HG03571 (cell line): ENCODE results near the gene MBP.

Experiments
- ATAC-seq: cut with Tn5 transposase; IDR thresholded peaks from one replicate; pipeline ENCODE4 v1.9.1; 2021; ENCODE audit not compliant: unreplicated experiment

Gene MBP

DNA sequence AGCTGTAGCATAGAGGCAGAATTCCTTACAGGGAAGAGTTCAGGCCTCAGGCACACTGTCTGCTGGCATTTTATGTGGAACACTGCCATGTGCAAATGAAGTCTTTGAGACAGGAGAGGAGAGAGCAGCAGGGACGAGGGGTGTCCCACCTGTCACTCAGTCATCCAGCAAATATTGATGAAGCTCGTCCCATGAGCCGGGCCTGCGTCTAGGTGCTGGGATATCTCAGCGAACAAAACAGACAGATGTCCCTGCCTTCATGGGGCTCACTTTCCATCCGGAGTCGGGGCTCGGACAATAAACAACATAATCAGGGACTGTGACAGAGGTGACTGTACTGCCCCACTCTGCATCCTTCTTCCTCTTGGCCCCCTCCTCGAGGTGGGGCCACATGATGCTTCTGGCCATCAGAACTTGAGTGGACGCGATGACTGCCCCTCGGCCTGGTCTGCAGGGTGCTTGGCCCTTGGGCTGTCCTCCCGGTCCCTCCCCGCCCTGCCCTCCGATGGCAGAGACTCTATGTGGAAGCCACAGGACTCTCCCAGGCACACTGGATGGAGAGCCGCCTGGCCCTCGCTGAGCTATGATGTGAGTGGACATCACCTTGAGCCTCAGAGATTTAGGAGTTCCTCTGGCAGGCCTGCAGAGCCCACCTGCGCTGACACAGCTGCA, 78.8 kb downstream of the MBP start:
- no peak for ATAC-seq

DNA sequence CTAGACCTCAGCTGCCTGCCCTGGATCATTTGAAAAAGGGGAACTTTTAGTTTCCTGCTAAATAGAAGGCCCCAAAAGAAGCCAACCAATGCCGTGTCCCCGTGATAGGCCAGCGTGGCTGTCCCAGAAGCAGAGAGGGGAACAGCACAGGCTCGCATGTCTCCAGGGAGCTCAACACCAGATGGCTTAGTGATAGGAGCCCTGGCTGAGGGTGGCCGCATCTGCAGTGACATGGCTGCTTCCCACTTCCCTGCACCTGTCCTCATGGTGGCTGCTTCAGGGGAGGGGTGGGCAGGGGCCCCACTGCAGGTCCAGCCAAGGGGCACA, 79.6 kb downstream of the MBP start:
- ATAC-seq = peak; percentile 26

DNA sequence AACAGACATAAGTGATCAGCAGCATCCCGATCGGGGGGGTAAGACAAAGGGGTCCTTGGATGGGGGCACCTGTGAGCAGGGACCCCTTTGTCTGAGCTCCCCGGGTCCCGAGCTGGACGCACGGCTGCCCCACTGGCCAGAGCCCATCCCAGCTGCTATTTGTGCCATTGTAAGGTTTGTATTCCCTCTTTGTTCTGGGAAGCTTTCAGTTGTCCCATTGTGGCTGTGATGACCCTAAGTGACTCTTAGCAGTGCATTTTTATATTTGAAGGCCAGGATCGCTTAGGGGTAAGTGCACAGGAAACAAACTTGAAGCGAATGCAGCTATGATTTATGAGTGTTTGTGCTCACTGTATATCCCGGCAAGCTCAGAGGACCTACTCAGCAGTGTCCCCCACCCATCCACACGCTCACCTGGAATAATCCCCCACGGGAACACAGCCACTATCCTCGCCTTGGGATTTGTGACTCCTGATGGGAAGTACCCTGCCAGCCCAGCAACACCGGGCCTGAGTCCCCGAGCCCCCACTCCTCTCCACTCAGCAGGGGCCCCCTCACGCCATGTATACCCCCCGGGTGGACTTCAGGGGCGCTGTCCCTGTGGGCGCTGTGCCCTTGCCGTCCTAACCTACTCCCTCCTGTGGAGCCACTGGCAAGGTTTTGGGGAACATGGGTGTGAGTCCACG, 80.1 kb downstream of the MBP start:
- no peak for ATAC-seq

DNA sequence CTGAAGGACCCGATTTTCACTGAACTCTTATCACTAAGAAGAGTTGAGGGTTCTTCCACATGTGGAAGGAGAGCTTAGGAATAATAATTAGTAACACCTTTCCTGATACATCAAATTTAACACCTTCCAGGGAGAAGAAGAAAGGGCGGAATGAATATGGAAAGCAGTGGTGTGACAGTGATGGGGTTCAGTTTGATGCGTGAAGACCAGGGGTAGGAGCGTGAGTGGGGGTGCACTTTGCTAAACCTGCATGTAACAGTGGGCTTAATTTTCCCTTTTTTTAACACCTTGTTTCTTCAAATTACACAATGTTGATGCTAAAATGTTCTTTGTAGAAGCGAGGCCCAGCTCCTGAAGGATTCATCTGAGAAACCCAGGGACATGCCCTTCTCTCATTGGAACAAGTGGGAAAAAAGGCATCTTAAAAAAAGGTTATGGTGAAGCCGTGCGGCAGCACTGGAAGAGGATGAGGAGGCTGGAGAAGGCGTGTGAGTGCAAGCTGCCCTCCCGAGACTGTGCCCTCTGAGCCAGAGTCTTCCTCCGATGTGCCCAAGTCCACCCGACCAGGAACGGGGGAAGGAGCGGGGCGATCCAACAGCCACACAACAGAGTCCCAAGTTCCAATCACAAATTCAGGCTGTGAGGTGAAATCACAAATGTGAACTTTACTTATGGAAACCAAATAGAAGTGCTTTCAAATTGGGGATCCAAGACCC, 80.8 kb downstream of the MBP start:
- ATAC-seq = no peak

DNA sequence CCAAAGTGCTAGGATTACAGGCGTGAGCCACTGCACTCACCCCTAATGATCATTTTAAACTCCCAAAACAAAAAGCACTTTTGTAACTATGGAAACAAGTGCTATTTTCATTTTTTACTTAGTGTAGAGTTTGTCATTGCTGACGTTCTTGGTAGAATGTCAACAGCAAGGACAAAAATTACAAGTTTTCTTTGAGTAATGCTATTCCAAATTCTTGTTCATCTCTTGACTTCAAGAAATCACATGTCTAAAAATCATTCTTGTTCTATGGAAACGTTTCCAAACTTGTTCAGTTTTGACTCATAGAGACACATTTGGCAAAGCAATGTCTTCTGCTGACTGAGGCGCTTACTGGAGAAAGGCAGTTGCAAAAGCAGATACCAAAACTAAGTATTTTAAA, 82.6 kb downstream of the MBP start:
- ATAC-seq = no peak

DNA sequence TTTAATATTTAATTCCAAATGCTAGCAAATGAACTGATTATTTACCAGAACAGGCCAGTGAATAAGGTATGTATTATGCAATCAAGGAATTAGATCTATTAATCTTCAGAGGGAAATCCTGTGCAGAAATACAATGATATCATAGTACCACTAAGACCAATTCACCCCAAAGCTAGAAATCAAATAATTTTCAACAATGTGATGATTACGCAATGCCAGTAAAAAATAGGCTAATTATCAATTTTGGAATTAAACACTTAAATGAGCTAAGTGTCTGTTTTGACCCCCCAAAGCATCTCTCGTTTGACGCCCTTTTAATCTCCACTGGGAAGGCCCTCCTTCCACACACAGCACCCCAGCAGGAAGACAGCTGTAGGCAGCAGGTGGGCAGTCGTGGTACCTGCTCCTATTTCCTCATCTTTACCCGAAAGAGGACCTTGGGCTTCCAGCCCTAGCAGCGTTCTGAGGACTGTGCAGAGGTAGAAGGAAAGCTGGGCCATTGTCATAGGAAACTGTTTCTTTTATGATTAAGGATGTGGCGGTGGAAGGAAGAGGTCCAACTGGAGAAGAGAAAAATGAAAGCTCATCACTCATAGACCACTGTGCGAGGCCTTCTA, 84.7 kb downstream of the MBP start:
- ATAC-seq = no peak

DNA sequence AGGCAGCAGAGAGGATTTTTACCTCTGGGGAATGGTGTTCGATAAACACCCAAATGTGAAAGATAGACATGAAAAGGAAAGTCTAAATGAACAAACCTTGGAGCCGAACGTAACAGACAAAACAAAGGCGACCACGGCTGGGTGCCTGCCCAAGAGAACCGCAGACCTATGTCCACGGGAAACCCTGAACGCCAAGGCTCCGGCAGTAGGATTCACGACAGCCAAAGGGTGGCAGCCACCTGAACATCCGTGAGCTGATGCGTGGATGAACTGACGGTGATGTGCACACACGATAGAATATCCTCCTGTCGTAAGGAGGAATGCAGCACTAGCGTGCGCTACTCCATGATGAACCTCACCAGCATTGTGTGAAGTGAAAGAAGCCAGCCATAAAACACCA, 85.6 kb downstream of the MBP start:
- no peak for ATAC-seq

DNA sequence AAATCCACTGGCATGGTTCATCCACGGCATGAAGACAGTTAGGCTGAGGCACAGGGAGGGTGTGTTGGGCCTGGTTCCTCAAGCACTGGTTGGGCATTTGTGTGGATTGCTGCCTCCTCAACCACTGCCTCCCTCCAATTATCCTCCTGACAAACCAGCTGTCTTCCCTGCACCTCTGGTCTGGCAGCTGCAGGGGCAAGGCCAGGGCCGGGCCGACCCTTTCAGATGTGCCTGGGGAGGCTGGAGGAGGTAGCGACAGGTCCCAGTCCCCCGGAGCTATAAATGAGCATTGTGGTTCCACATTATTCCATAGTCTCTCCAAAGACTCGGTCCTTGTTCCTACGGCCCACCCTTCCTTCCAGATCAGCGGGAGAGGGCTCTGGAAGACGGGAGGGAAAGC, 86.2 kb downstream of the MBP start:
- no peak for ATAC-seq

DNA sequence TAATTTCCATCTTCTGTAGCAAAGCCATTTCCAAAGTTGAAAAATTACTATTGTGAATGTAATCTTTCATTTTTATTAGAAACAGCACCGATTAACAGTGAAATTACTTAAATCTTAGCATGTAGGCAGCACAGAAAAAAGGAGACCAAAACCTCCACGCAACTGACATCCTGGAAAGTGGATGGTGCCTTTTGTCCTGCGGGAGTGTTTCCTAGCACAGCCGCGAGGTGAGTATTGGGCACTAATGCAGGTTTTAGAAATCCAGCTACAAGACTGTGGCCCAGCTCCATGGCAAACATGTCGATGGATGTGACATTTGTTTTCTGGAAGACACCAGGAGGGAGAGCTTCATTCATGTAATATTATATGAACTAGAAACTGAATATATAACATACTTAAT, 86.9 kb downstream of the MBP start:
- ATAC-seq = no peak

DNA sequence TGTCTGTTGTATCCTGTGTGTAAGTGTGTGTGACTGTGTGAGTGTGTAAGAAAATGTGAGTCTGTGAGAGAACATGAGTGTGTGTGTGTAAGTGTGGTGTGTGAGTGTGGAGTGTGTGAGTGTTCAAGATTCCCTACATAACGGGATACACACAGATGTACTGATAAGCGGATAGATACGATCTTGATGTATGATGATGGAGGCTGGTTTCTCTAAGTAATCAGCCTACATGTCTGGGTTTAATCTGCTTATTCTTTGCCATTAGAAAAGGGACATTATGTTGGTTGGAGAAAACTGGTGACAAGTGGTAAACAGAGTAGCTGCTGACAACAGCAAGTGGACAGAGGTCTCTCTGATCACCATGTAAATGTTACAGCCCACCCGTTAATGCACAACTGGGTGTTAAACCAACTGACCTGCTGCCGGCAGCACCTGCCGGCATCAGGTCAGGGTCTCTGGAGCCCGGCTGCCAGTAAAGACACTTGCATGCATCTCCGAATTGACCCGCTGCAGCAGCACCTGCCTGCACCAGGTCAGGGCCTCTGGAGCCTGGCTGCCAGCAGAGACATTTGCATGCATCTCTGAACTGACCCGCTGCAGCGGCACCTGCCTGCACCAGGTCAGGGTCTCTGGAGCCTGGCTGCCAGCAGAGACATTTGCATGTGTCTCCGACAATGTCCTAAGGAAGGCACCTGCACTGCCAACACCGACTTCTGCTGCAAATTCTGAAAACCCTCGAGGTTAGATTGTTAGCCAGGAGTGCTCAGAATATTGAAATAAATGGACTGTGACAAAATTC, 87.5 kb downstream of the MBP start:
- no peak for ATAC-seq

DNA sequence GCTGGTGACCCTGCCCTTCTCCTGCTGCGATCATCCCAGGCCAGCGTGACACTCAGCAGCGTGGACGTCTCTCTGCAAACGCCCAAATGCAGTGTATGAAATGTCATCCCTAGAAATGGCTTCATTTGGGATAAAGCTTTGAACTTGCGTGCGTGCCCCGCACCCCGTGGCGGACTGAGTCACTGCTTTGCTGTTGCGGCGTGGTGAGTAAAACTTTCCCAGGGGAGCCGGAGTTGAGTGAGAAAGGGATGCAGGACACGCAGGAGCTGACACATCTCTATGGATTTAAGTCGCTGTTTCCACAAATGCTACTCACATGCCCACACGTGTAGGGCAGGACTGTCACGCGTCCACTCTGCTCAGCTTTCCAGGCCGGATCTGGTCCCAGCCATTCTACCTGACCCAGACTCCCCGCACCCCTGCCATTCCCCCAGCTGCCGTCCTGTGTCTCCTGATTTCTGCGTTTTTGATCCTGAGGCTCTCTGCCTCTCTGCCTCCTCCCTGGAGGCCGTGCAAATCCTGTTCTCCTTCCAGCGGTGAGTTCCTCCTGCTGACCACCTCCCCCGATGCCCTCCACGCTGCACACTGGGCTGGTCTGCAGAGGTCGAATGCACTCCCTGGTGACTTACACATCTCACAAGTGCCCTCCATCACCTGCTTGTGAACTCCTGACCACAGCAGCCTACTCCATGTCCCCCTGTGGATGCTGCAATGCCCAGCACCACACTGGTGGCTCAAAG, 88.9 kb downstream of the MBP start:
- ATAC-seq = no peak

DNA sequence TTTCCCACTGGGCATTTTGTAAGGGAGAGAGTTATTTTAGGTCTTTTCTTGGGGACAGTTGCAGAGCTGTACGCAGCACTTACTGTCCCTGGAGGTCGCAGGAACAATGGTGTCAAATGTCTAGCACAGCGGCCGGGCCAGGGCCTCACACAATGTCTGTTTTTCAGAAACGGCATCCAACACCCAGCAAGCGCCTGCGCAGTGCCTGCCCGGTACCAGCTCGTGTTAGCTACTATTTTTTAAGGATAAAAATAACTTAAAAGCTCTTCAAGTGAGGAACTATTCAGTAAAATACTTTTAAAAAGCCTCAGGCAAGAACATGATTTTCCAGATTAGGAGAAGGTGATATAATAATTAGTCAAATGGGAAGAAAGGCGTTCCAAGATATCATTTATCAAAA, 90.0 kb downstream of the MBP start:
- ATAC-seq = no peak

DNA sequence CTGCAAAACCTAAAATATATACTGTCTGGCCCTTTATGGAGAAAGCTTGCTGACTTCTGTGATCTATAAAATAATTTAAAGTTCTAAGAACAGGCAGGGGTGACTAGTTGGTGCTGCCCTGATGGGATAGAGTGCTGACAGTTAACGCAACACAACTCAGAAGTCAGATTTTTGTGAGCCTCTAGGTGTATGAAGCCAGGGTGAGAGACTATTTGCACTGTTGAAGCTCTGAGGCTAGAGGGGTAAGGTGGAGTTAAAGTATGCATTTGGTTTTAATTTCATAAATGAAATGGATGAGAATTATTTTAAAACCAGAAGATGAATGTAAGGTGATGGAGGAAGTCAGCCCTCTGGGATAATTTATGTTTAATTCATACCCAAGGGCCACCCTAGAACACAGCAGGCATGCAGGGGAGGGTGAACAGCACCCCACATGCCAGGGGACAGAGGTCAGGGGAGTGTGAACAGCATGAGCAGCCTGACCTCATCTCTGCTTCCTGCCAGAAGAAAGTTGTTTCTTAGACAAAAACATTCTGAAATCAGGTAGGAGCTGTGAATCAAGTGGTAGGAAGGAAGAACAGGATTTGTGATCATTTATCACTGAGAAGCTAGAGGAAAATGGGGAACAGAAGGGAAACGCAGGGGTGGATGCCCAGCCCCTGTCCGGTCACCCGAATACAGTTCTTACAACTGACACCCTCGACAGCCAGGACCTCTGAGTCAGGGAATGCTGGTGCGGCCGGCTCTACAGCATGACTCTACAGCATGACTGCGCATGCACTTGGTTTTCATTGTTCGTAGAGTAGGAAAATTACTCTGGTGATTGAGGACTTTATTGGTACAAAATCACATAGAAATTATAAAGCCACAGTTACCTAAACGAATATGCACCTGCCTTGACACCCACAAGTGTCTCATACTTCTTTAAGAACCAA, 93.1 kb downstream of the MBP start:
- ATAC-seq = no peak

DNA sequence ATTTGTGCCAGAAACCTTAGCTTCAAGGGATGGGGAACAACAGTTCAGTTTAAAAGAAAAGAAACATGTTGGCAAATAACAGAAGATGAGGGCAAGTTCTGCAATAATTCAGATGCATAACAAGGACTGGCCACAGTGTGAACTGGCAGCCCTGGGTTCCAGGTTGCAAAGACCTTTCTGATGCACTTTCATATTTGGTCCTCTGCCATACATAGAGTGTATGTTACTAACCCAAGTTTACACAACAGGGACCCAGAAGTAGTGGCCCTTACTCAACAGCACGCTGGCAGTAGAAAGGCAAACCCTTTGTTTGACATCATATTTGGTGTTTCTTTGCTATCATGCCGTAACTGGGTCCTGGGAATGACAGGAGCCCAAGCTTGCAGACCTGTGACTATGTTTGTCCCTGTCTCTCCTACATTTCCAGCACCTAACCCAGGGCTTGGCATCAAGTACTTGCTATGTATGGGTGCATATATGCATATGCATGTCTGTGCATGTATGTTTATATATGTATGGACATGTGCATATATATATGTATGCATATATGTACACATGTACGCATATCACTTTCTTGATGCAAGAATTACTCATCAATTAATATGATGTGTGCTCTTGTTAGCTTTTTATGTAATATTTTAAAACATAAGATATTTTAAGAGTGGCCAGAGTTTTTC, 94.3 kb downstream of the MBP start:
- ATAC-seq = no peak

DNA sequence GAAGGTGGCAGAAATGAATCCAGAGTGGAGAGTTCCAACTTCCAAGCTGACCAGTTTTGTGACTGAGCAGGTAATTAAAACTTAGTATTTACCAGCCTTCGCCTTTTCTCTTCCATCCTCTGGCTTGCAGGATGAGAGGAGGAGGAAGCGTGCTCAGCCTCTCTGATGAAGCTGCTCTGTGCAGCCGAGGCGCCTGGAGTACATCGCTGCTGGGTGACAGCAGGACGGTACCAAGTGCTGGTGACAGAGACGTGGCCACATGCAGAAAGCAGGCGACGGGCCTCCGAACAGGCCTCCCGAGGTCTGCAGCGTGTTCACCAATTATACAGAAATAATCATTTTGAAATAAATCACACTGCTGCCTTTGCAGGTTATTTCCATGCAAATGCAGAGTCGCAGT, 95.0 kb downstream of the MBP start:
- ATAC-seq = no peak

DNA sequence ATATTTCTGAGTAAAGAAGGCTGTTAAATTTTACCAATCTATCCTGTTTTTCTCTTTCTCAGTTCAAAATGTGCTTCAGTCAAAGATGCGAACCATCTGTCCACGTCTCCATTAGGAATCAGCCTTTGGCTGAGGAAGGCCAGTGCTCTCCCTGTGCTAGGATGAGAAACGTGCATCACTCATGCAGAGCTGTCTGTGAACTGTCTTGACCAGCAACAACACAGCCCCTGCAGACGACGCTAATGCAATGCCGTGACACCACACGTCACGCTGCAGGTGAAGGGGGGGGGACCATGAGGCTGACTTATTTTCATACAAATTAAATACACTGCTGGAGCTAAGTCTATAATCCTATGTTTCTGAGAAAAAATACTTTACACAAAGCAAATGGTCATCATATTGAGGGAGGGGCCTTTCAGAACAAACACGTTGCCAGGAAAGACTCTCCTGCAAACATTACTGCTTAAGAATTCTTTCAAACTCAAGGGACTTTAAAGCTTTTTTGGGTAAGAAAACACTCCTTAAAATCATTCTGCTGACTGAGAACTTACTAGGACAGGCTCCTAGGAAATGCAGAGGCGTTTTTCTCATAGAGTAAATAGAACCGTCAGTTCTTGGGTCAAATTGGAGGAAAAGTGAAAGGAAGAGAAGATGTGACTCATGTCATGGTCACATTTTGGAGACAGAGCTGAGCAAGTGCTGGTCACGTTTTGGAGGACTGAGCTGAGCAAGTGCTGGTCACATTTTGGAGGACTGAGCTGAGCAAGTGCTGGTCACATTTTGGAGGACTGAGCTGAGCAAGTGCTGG, 97.0 kb downstream of the MBP start:
- ATAC-seq = no peak

DNA sequence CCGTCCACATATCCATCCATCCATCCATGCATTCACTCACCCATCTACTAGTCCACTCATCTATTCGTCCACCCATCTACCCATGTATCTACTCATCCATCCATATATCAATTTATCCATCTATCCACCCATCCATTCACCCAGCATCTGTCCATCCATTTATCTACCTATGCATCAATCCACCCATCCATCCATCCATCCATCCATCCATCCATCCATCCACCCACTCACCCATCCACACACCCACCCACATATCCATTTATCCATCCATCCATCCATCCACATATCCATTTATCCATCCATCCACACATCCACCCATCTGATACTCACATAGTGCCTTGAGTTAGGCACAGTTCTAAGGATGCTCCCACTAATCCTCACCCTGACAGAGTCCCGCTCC, 99.0 kb downstream of the MBP start:
- no peak for ATAC-seq

DNA sequence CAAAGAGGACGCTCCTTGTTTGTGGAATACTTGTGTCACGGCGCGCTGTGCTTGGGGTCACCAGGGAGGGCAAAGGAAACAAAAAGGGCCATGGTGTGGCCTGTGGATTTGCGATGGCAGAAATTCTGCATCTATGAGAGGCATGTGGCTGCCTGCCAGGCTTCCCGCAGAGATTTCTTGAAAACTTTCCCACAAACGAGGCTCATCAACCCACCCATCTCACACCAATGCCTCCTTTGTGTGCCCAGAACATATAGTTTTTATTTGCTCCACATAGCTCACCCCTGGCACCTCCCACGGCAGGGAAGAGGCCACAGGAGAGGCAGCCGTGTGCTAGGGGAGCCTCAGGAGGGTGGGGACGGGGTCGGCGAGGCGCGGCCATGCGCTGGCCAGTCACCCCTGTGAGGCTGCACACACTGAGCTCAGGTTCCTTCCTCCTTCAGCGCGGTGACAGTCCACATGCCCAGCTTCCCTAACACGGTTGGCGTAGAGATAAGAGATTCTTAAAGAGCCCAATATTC, 100.3 kb downstream of the MBP start:
- no peak for ATAC-seq
